ENCODE measurements around the gene MOSPD3. TPM values are rescaled to one million over a fixed set of nuclear protein-coding genes. Genes with fewer than 3 reads are reported as not detected.

The MOSPD3 gene
- total and polyA plus RNA-seq, 2 of the 13 experiments (the other 11 are each of a cell fraction or from before 2014, with no cell fraction given), result 7.6 to 8.8 TPM

GRCh38 chr7:100655908-100656674, 43.8 kb downstream of the MOSPD3 start, which contains the start of gene ACTL6B (continued):
- TF ChIP-seq ZBTB44 (CRISPR knock-in tag; IDR thresholded peaks at IDR 0.05) (no peak; the same call in 1 of the 2 replicates), KDM4B (CRISPR knock-in tag; IDR thresholded peaks at IDR 0.05) (0 out of 2 replicates have a peak, but pooled peaks have one; percentile 78), FOXA1 (IDR thresholded peaks at IDR 0.05) (no peak), FOXA1 (CRISPR knock-in tag; IDR thresholded peaks at IDR 0.05) (no peak), SP5 (CRISPR knock-in tag; IDR thresholded peaks at IDR 0.05; ENCODE audit: borderline replicate concordance, low read depth) (peak; percentile 33; the same call in 1 of the 2 replicates), SIX4 (CRISPR knock-in tag; IDR thresholded peaks at IDR 0.05) (no peak), ZNF740 (CRISPR knock-in tag; IDR thresholded peaks at IDR 0.05) (no peak), FOXJ3 (CRISPR knock-in tag; IDR thresholded peaks at IDR 0.05; ENCODE audit: borderline replicate concordance) (no peak), ZNF205 (CRISPR knock-in tag; IDR thresholded peaks at IDR 0.05) (no peak), EED (CRISPR knock-in tag; IDR thresholded peaks at IDR 0.05) (peak; percentile 79; the same call in 1 of the 2 replicates), ARNT2 (CRISPR knock-in tag; IDR thresholded peaks at IDR 0.05; ENCODE audit: low read depth) (peak; percentile 90), SALL1 (CRISPR knock-in tag; IDR thresholded peaks at IDR 0.05) (peak; percentile 94), PAX8 (CRISPR knock-in tag; IDR thresholded peaks at IDR 0.05; ENCODE audit: borderline replicate concordance) (0 out of 2 replicates have a peak, but pooled peaks have one; percentile 73), U2AF1 (optimal IDR thresholded peaks at IDR 0.05; ENCODE audit: low read depth, low read length) (no peak), ZBTB38 (CRISPR knock-in tag; IDR thresholded peaks at IDR 0.05) (no peak), MXI1 (IDR thresholded peaks at IDR 0.05; ENCODE audit: borderline replicate concordance, low read depth, low read length) (peak; percentile 45; the same call in 1 of the 3 replicates), ZNF549 (CRISPR knock-in tag; IDR thresholded peaks at IDR 0.05) (no peak), KDM3A (CRISPR knock-in tag; IDR thresholded peaks at IDR 0.05; ENCODE audit: low read depth) (no peak; the same call in 1 of the 2 replicates), ZFX (CRISPR knock-in tag; IDR thresholded peaks at IDR 0.05; ENCODE audit: low read depth) (no peak), ZSCAN25 (CRISPR knock-in tag; IDR thresholded peaks at IDR 0.05) (peak; percentile 49; the same call in 1 of the 2 replicates), ZNF792 (CRISPR knock-in tag; IDR thresholded peaks at IDR 0.05) (peak; percentile 85), MYC (CRISPR knock-in tag; IDR thresholded peaks at IDR 0.05; ENCODE audit: borderline replicate concordance) (no peak)
- TF ChIP-seq, protein P1, sequence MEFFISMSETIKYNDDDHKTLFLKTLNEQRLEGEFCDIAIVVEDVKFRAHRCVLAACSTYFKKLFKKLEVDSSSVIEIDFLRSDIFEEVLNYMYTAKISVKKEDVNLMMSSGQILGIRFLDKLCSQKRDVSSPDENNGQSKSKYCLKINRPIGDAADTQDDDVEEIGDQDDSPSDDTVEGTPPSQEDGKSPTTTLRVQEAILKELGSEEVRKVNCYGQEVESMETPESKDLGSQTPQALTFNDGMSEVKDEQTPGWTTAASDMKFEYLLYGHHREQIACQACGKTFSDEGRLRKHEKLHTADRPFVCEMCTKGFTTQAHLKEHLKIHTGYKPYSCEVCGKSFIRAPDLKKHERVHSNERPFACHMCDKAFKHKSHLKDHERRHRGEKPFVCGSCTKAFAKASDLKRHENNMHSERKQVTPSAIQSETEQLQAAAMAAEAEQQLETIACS (CRISPR knock-in tag; IDR thresholded peaks at IDR 0.05), result no peak
